Spleen (tissue), 7 donors: ENCODE data around the gene CTNNA2.

Experiments used
- CTCF ChIP-seq, 11 experiments: fragments of 200-600 bp in 7 of 11; fragments of 450-650 bp in 4 of 11; sonication (generic) in 4 of 11; IDR thresholded peaks in 8 of 11; conservative IDR thresholded peaks in 3 of 11; 1 replicate in 7 of 11; 2 replicates in 4 of 11; pipeline versions ENCODE4 v1.4.0 to v1.8.0; 2016 to 2021; ENCODE audit warnings: antibody characterized with exemption in 11 of 11, inconsistent platforms in 4 of 11, mild to moderate bottlenecking in 1 of 11
- POLR2A ChIP-seq, 3 donors: fragments of 450-650 bp; IDR thresholded peaks; one replicate each; pipeline ENCODE4 v1.5.1; 2017; ENCODE audit warnings: antibody characterized with exemption in 3 of 3, mild to moderate bottlenecking in 1 of 3
- donor health status: DM: no; HTN: no; CAD: no; lungs with moderate emphysema.
- donor health status: DM: no; HTN: no; CAD: no.
- donor health status: DM: no; HTN: no; CAD: no.

GRCh38 chr2:80322311-80322920, 809.6 kb downstream of the CTNNA2 start:
- TF ChIP-seq CTCF (IDR thresholded peaks at IDR 0.05 in 8 of 11, conservative IDR thresholded peaks at IDR 0.05 in 3 of 11) (no peak), POLR2A (IDR thresholded peaks at IDR 0.05) (no peak)
